Measurements from ENCODE around the gene TENM4. TPM values are rescaled to one million over a fixed set of nuclear protein-coding genes. Genes with fewer than 3 reads are reported as not detected.

The TENM4 gene
- total RNA-seq, 4 donors from 2014 or later = 7.7 to 39.3 (median 16.1) TPM

- intact Hi-C loops (cut with DNase I) = no loop called here
- DNase-seq = no peak
- no peak for TF ChIP-seq CTCF (IDR thresholded peaks at IDR 0.05)
- no peak for TF ChIP-seq POLR2A (IDR thresholded peaks at IDR 0.05)
- Histone ChIP-seq H3K27me3 (no peaks in the 10 kb centered on the region), H3K4me3 (no peak overlapping the region), H3K27ac (no peak overlapping the region), H3K9me3 (peaks cover 0 to 8% (median 0%) of the 10 kb centered on the region in 3 donors), H3K4me1 (no peaks in the 10 kb centered on the region), H3K36me3 (no peaks in the 10 kb centered on the region)
- WGBS, 2 donors = 13 to 53% methylated on average over 1 of the region's 1 CpG
Observed at GRCh38 chr11:79185351-79185750, 255.5 kb downstream of the TENM4 start.

- intact Hi-C loops (cut with DNase I) = no loop called here
- no peak overlapping the region for H3K27ac ChIP-seq
- no peaks in the 10 kb centered on the region for H3K4me1 ChIP-seq
- H3K27me3 ChIP-seq = no peaks in the 10 kb centered on the region
- peaks cover 0 to 8% (median 0%) of the 10 kb centered on the region in 3 donors for H3K9me3 ChIP-seq
- no peak for DNase-seq
- H3K36me3 ChIP-seq = no peaks in the 10 kb centered on the region
- TF ChIP-seq CTCF (IDR thresholded peaks at IDR 0.05) = no peak
- TF ChIP-seq POLR2A (IDR thresholded peaks at IDR 0.05) = no peak
- WGBS, 2 donors = 69 to 71% methylated on average over 3 of the region's 4 CpGs
- no peak overlapping the region for H3K4me3 ChIP-seq
Observed at GRCh38 chr11:79184285-79184684, 256.5 kb downstream of the TENM4 start.

- peaks cover 0 to 6% (median 0%) of the 10 kb centered on the region in 3 donors for H3K9me3 ChIP-seq
Observed at GRCh38 chr11:79182794-79183193, 258.0 kb downstream of the TENM4 start.

GRCh38 chr11:79179087-79179486 is 261.7 kb downstream of the TENM4 start:
- WGBS, 2 donors = 44 to 55% methylated on average over 3 of the region's 3 CpGs
- peaks cover 5 to 9% (median 7%) of the 10 kb centered on the region in 3 donors for H3K4me1 ChIP-seq
- H3K27ac ChIP-seq = no peak overlapping the region
- H3K4me3 ChIP-seq = no peak overlapping the region
- no peak for DNase-seq
- intact Hi-C loops (cut with DNase I) = no loop called here
- no peaks in the 10 kb centered on the region for H3K9me3 ChIP-seq
- TF ChIP-seq POLR2A (IDR thresholded peaks at IDR 0.05) = no peak
- TF ChIP-seq CTCF (IDR thresholded peaks at IDR 0.05) = no peak
- H3K36me3 ChIP-seq = no peaks in the 10 kb centered on the region
- H3K27me3 ChIP-seq = no peaks in the 10 kb centered on the region

More at GRCh38 chr11:79182794-79183193, 258.0 kb downstream of the TENM4 start:
- no peak overlapping the region for H3K27ac ChIP-seq
- DNase-seq = no peak
- H3K4me1 ChIP-seq = no peaks in the 10 kb centered on the region
- 62 to 72% methylated on average over 1 of the region's 1 CpG for WGBS, 2 donors
- intact Hi-C loops (cut with DNase I) = no loop called here
- H3K27me3 ChIP-seq = no peaks in the 10 kb centered on the region
- TF ChIP-seq POLR2A (IDR thresholded peaks at IDR 0.05) (no peak), CTCF (IDR thresholded peaks at IDR 0.05) (no peak)
- no peak overlapping the region for H3K4me3 ChIP-seq
- H3K36me3 ChIP-seq = no peaks in the 10 kb centered on the region

GRCh38 chr11:79174045-79175008 is 266.5 kb downstream of the TENM4 start:
- intact Hi-C loops (cut with DNase I) = no loop called here
- H3K4me1 ChIP-seq = peaks cover 7 to 19% (median 10%) of the 10 kb centered on the region in 3 donors
- no peaks in the 10 kb centered on the region for H3K9me3 ChIP-seq
- H3K36me3 ChIP-seq = no peaks in the 10 kb centered on the region
- no peak overlapping the region for H3K4me3 ChIP-seq
- no peak for DNase-seq
- no peak overlapping the region for H3K27ac ChIP-seq
- WGBS, 2 donors = 32% methylated on average over 7 of the region's 7 CpGs
- no peak for TF ChIP-seq CTCF (IDR thresholded peaks at IDR 0.05)
- no peak for TF ChIP-seq POLR2A (IDR thresholded peaks at IDR 0.05)
- no peaks in the 10 kb centered on the region for H3K27me3 ChIP-seq
